ENCODE measurements around the gene SPP1.

GRCh38 chr4:88009871-88010270, 34.4 kb downstream of the SPP1 start:
- TF ChIP-seq EP300 (IDR thresholded peaks at IDR 0.05; ENCODE audit: borderline replicate concordance) (no peak), MAX (IDR thresholded peaks at IDR 0.05) (no peak), ZBTB7A (IDR thresholded peaks at IDR 0.05; ENCODE audit: low read depth) (no peak), TEAD4 (IDR thresholded peaks at IDR 0.05) (no peak), TAF1 (IDR thresholded peaks at IDR 0.05; ENCODE audit: low read depth) (no peak), CEBPB (IDR thresholded peaks at IDR 0.05) (no peak), CREB1 (IDR thresholded peaks at IDR 0.05; ENCODE audit: low read depth) (no peak), TCF12 (IDR thresholded peaks at IDR 0.05; ENCODE audit: low read depth) (no peak)
